Testis (tissue), 3 donors: ENCODE data around the gene LYPD6B. TPM values are rescaled to one million over a fixed set of nuclear protein-coding genes. Genes with fewer than 3 reads are reported as not detected.

ENCODE experiments used
- DNase-seq: peaks from one replicate; pipeline ENCODE4 v3.0.0-alpha.2; 2019
- H3K27ac ChIP-seq, 2 donors: fragments of 200-600 bp; sonication (generic); one replicate each; pipeline ENCODE4 v1.5.1; 2019
- H3K27me3 ChIP-seq: fragments of 200-600 bp; sonication (generic); one replicate; pipeline ENCODE4 v1.5.1; 2019
- H3K36me3 ChIP-seq: fragments of 200-600 bp; sonication (generic); one replicate; pipeline ENCODE4 v1.5.1; 2017; ENCODE audit warnings: low read depth; ENCODE audit errors: missing control alignments
- H3K4me1 ChIP-seq: fragments of 200-600 bp; sonication (generic); one replicate; pipeline ENCODE4 v1.5.1; 2019
- H3K4me3 ChIP-seq, 2 donors: fragments of 200-600 bp; sonication (generic); one replicate each; pipeline ENCODE4 v1.5.1; 2017 to 2019
- H3K9me3 ChIP-seq: fragments of 200-600 bp; sonication (generic); one replicate; pipeline ENCODE4 v1.5.1; 2017
- POLR2A ChIP-seq: fragments of 450-650 bp; IDR thresholded peaks from one replicate; pipeline ENCODE4 v1.6.1; 2017; ENCODE audit warnings: antibody characterized with exemption, mild to moderate bottlenecking, moderate library complexity
- WGBS, 2 donors: methylation state at CpG; one replicate each; pipeline ENCODE4 v1.1.5; 2018; 5-methylcytosine and 5-hydroxymethylcytosine counted together
- intact Hi-C: fragments of 100-400 bp; cut with DNase I; formaldehyde crosslinking; loops from one replicate; pipeline ENCODE4 v1.15.1; 2023; ENCODE audit warnings: low total_unique reads
- polyA plus RNA-seq: library from polyadenylated mRNA; stranded (reverse); fragments of 350-450 nt; fragmentation: Illumina TruSeq; extraction: RNeasy Lipid Tissue Mini Kit (QIAGEN cat#74804); gene quantifications from one replicate; pipeline ENCODE4 v1.2.3, GENCODE V29; 2014; ENCODE audit warnings: low read depth, low replicate concordance; ENCODE audit not compliant: insufficient read depth
- total RNA-seq, 2 donors: library from RNA; depleted of rRNA; stranded (reverse); fragments of >200 nt; gene quantifications; one replicate each; pipeline ENCODE4 v1.2.3, GENCODE V29; 2016
- TF ChIP-seq, protein P1 (sequence below), 3 experiments: fragments of 450-650 bp in 2 of 3; fragments of 200-600 bp in 1 of 3; sonication (generic) in 1 of 3; IDR thresholded peaks; one replicate each; pipeline ENCODE4 v1.5.1; 2016 to 2019; ENCODE audit warnings: antibody characterized with exemption in 3 of 3, mild to moderate bottlenecking in 2 of 3, moderate library complexity in 1 of 3

The LYPD6B gene
- total and polyA plus RNA-seq, 3 donors from 2014 or later, result 41.9 to 53.0 (median 45.2) TPM

DNA sequence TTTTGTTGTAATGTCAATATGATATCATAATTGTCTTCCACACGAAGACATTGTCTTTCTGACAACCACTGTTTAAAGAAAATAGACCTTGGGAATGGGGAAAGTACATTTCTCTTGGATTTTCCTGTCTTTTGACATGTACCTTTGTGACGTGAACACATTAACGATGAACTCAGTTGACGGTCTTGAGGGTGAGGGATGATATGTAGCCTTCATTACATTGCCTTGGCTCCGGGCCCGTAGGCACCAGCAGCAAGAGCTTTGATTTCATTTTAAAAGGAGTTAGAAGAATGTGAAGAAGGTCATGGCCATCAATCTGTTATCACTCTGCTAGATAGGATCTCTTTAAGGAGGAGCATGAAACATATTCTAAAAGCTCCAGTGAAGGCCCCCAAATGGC lies 80.9 kb downstream of the LYPD6B start:
- WGBS, 2 donors, result 39 to 53% methylated on average over 6 of the region's 6 CpGs
- no peaks in the 10 kb centered on the region for H3K27me3 ChIP-seq
- no peaks in the 10 kb centered on the region for H3K4me1 ChIP-seq
- no peaks in the 10 kb centered on the region for H3K9me3 ChIP-seq
- H3K4me3 ChIP-seq, result no peak overlapping the region
- no peaks in the 10 kb centered on the region for H3K36me3 ChIP-seq
- intact Hi-C loops, result no loop called here
- DNase-seq, result no peak
- no peak overlapping the region for H3K27ac ChIP-seq
- TF ChIP-seq, protein P1, sequence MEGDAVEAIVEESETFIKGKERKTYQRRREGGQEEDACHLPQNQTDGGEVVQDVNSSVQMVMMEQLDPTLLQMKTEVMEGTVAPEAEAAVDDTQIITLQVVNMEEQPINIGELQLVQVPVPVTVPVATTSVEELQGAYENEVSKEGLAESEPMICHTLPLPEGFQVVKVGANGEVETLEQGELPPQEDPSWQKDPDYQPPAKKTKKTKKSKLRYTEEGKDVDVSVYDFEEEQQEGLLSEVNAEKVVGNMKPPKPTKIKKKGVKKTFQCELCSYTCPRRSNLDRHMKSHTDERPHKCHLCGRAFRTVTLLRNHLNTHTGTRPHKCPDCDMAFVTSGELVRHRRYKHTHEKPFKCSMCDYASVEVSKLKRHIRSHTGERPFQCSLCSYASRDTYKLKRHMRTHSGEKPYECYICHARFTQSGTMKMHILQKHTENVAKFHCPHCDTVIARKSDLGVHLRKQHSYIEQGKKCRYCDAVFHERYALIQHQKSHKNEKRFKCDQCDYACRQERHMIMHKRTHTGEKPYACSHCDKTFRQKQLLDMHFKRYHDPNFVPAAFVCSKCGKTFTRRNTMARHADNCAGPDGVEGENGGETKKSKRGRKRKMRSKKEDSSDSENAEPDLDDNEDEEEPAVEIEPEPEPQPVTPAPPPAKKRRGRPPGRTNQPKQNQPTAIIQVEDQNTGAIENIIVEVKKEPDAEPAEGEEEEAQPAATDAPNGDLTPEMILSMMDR (IDR thresholded peaks at IDR 0.05), result no peak
- no peak for TF ChIP-seq POLR2A

DNA sequence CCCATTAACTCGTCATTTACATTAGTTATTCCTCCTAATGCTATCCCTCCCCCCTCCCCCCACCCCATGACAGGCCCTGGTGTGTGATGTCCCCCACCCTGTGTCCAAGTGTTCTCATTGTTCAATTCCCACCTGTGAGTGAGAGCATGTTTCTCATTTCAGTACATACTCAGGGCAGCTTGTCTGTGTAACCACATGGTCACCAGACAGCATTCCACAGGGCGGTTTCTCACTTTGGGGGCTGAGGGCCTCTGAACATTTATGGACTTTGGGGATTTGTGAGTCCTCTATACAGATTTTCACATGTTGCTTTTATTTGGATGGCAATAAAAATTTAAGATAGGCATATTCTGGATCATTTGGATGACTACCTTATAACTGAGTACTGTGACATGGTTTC lies 84.0 kb downstream of the LYPD6B start:
- H3K4me1 ChIP-seq, result no peaks in the 10 kb centered on the region
- TF ChIP-seq, protein P1 (IDR thresholded peaks at IDR 0.05), result no peak
- TF ChIP-seq POLR2A, result no peak
- no peaks in the 10 kb centered on the region for H3K9me3 ChIP-seq
- intact Hi-C loops, result no loop called here
- no peak overlapping the region for H3K27ac ChIP-seq
- H3K27me3 ChIP-seq, result no peaks in the 10 kb centered on the region
- H3K36me3 ChIP-seq, result no peaks in the 10 kb centered on the region
- H3K4me3 ChIP-seq, result no peak overlapping the region
- WGBS, 2 donors, result 81 to 96% methylated on average over 2 of the region's 2 CpGs
- DNase-seq, result no peak

DNA sequence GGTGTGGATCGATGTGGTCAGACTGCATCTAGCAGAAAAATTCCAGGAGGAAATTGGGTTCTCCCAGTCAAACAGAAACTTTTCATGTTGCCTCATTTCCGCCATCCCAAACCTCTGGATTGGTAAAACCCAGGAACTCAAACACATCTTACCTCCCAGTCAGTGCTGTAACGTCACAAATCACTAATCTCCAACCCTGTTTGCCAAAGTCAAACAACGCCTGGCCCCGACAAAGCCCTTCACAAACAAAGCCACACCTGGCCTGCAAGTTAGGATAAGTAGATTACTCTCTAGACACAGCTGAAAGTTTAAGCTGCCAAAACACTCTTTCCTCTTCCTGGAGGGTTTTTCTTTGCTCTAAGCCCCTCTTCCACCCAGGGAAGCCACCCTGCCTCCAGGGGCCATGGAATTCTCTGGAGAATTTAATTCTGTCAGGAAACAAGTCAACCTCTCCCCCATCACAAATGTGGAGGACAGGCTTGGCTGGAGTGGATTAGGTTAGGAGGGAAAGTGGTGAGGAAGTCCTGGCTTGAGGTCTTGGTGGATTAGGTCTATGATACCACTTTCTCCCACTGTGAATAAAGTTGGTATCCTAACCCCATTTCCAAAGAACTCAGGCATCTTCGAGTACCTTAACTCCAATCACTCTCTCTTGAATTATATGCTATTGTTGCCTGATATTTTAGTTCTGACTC lies 86.7 kb downstream of the LYPD6B start:
- intact Hi-C loops, result no loop called here
- no peak for TF ChIP-seq POLR2A
- TF ChIP-seq, protein P1 (IDR thresholded peaks at IDR 0.05), result no peak
- DNase-seq, result no peak

DNA sequence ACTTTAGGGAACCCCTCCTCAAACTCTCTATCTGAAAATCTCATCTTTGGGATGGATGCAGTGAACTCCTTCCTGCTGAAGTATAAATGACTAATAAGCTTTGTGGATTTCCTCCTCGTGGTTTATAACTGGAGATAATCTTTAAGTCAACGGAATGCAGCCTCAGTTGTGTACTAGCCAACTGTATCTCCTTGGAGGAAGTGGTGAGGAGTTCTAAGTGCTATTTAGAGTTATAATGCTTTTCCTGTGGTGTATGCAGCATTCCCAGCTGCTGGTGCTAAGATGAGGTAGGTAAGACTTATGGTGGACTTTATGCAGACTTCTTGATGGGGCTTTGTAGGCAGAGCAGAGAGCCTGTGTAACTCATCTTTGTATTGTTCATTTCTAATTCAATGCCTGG lies 90.9 kb downstream of the LYPD6B start:
- Histone ChIP-seq H3K27ac (no peak overlapping the region), H3K9me3 (no peaks in the 10 kb centered on the region), H3K4me1 (no peaks in the 10 kb centered on the region), H3K4me3 (no peak overlapping the region), H3K36me3 (no peaks in the 10 kb centered on the region), H3K27me3 (no peaks in the 10 kb centered on the region)
- intact Hi-C loops, result no loop called here
- TF ChIP-seq POLR2A, result no peak
- TF ChIP-seq, protein P1 (IDR thresholded peaks at IDR 0.05), result no peak
- 67 to 80% methylated on average over 2 of the region's 2 CpGs for WGBS, 2 donors
- DNase-seq, result no peak

More for the DNA sequence above, 86.7 kb downstream of the LYPD6B start:
- Histone ChIP-seq H3K4me3 (no peak overlapping the region), H3K36me3 (no peaks in the 10 kb centered on the region), H3K27ac (no peak overlapping the region), H3K4me1 (no peaks in the 10 kb centered on the region), H3K27me3 (no peaks in the 10 kb centered on the region), H3K9me3 (no peaks in the 10 kb centered on the region)
- WGBS, 2 donors, result 79 to 85% methylated on average over 6 of the region's 6 CpGs

DNA sequence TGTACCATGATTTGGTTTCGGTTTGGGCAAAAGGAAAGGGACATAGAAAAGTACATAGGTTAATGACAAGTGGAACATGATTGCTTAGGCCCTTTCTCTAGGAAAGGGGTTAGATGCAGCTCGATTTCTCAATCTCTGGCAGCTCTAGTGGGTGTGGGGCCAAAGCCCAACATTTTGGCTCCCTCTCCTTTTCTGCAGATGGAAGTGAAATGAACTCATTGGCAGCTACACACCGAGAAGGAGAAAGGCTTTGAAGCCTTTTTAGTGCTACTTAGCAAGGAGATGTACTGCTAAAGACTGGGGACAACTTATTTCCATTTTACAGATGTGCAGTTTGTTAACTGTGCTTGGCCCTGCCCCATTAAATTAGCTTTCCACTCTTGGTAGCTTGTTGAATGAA lies 93.8 kb downstream of the LYPD6B start:
- H3K36me3 ChIP-seq, result no peaks in the 10 kb centered on the region
- H3K27me3 ChIP-seq, result no peaks in the 10 kb centered on the region
- intact Hi-C loops, result no loop called here
- WGBS, 2 donors, result 56 to 59% methylated on average over 3 of the region's 3 CpGs
- no peak for DNase-seq
- H3K9me3 ChIP-seq, result no peaks in the 10 kb centered on the region
- no peak overlapping the region for H3K4me3 ChIP-seq
- no peak overlapping the region for H3K27ac ChIP-seq
- TF ChIP-seq, protein P1 (IDR thresholded peaks at IDR 0.05), result no peak
- no peak for TF ChIP-seq POLR2A
- no peaks in the 10 kb centered on the region for H3K4me1 ChIP-seq
